GM12891 (cell line): ENCODE data around the gene PLEKHG2.

Experiments
- DNase-seq: peaks from one replicate; pipeline ENCODE4 v3.0.0; 2011; ENCODE audit warnings: low spot score; ENCODE audit not compliant: insufficient read length
- FAIRE-seq: peaks from 2 replicates; lab custom pipeline; 2011; peaks lifted over from hg19 to GRCh38; lab: Jason Lieb, UNC
- PAX5 ChIP-seq: IDR thresholded peaks from 2 replicates; pipeline ENCODE4 v1.6.1; 2011; ENCODE audit warnings: low read length, moderate library complexity, mild to moderate bottlenecking; ENCODE audit not compliant: insufficient read depth, severe bottlenecking
- POLR2A ChIP-seq: IDR thresholded peaks from 2 replicates; pipeline ENCODE4 v1.6.1; 2011; ENCODE audit warnings: low read depth, low read length, control low read depth
- POLR2AphosphoS5 ChIP-seq: IDR thresholded peaks from 2 replicates; pipeline ENCODE4 v1.6.1; 2011; ENCODE audit warnings: low read depth, low read length, control low read depth
- POU2F2 ChIP-seq: IDR thresholded peaks from 2 replicates; pipeline ENCODE4 v1.6.1; 2011; ENCODE audit warnings: low read depth, mild to moderate bottlenecking, control low read depth, low read length, moderate library complexity
- SPI1 ChIP-seq: IDR thresholded peaks from 2 replicates; pipeline ENCODE4 v1.6.1; 2011; ENCODE audit warnings: low read depth, low read length, control low read depth
- TAF1 ChIP-seq: IDR thresholded peaks from 2 replicates; pipeline ENCODE4 v1.6.1; 2011; ENCODE audit warnings: low read depth, low read length, control low read depth

The PLEKHG2 gene

DNA sequence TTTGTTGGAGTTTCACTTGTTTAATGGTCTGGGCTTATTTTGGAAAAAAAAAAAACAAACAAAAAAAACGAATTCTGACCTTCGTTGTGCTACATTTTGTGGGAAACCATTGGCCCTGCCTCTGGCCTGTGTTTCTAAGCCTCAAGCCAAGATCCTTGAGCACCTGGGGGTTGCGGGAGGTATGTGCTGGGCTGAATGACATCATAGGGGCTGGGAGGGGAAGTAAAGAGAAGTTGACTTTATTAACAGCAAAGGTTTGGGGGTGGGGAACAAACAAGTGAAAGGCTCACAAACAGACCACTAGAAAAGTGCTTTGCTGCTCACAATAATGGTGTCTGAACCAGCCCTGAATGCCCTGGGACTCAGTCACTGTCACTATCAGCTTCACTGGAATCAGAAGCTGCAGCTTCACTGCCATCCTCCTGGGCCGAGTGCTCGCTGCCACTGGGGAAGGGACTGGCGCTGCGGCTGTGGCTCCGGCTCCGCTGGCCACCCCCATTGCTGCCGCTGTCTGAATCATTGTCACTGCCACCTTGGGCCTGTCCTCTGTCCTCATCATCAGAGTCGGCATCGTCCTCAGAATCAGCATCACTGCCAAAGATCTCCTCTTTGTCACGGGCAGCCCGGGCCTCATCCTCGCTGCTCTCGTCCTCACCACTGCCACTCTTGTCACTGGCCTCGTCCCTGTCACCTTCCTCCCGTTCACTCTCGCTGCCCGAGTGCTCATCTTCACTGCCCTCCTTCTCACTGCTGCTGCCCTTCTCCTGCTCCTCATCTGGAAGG, 26.6 kb upstream of the PLEKHG2 start:
- no peak for FAIRE-seq
- DNase-seq = no peak
- no peak for TF ChIP-seq POLR2A
- TF ChIP-seq TAF1 = no peak
- TF ChIP-seq POLR2AphosphoS5 = no peak
- TF ChIP-seq PAX5 = no peak
- no peak for TF ChIP-seq SPI1
- no peak for TF ChIP-seq POU2F2

DNA sequence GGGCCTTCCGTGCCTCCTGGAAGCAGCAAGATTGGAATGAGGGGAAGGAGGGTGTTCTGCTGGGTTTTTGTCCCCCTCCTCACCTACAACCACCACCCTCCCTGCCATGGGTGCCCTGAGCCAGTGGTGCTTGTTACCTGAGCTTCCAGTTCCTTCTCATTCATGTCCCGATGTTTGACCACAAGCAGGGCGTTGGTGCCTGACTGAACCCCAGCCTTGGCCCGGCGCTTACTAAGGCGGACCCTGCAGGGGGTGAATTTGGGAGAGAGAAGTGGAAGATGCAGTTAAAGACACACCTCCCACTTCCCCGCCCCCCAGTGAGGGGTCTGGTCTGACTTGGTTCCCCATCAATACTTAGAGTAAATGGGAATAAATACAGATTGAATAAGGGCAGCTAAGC, 25.9 kb upstream of the PLEKHG2 start:
- DNase-seq (no peak), FAIRE-seq (no peak)
- TF ChIP-seq PAX5 = no peak
- TF ChIP-seq POLR2A = no peak
- no peak for TF ChIP-seq TAF1
- no peak for TF ChIP-seq POU2F2
- TF ChIP-seq POLR2AphosphoS5 = no peak
- no peak for TF ChIP-seq SPI1

DNA sequence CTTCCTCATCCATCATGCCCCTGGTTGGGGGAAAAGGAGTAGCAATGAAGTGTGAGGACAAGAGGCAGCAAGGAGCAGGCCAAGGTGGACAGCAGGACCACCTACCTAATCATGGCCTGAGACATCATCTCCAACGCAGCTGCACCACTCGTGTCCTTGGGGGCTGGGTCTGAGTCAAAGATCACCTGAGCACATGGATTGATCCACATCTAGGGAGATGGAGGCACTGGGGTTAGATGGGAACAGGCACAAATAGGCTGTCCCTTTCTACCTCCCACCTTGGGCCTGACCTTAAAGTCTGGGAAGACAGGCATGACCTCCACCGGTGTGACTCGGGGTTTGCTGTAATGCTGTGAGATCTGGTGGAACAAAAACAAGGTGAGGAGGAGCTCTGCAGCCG, 23.8 kb upstream of the PLEKHG2 start:
- FAIRE-seq (no peak), DNase-seq (no peak)
- TF ChIP-seq POLR2A = no peak
- no peak for TF ChIP-seq TAF1
- TF ChIP-seq SPI1 = no peak
- TF ChIP-seq POU2F2 = no peak
- no peak for TF ChIP-seq PAX5
- no peak for TF ChIP-seq POLR2AphosphoS5

DNA sequence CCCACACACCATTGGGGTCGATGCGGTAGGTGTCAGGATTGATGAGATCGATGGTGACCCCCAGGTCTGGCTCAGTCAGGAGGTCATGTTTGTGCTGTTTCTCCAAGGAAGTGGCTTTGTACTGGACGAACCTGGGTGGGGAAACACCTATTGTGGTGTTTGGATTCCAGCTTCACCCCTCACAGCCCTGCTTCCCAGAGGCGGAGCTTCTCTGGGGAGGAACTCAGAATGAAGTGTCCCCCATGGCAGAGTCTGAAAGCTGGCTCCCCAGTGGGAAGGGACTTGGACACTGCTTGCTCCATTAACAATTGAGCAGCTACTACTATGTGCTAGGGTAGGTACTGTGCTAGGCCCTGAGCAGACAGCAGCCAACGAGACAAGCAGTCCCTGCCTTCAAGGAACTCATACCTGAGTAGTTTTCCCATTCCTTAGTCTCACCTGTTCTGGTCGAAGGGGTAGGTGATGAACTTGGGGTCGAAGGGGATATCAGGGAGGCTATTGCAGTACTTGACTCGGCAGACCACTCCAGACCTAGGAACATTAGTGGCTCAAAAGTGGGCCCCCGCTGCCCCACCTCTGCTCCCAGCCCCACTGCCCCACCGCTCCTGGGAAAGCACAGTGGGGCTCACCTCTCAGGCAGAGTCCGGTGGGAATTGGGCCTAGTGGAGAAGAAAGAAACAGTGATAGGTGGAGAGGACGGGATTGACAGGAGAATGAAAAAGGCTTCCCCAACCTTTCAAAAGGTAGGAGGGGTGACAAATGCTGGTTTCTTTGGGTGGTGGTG, 22.6 kb upstream of the PLEKHG2 start:
- FAIRE-seq (no peak), DNase-seq (no peak)
- TF ChIP-seq TAF1 (no peak), POLR2AphosphoS5 (no peak), POLR2A (no peak), PAX5 (no peak)

DNA sequence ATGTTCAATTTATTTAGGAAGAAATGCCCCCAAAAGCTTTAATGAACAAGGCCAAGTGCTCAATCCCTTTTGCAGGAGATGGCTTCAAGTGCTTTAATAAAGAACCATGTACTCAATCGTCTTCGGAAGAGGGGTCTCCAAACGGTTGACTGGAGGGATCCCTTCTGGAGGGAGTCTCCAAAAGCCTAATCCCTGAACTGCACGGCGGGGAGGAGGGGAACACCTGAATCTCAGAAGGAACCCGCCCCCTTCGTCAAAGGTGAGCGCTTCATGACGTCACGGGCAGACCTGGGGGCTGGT, 22.1 kb upstream of the PLEKHG2 start:
- TF ChIP-seq TAF1 = no peak
- TF ChIP-seq POLR2A = no peak
- no peak for TF ChIP-seq POLR2AphosphoS5
- no peak for TF ChIP-seq POU2F2
- no peak for TF ChIP-seq SPI1
- no peak for TF ChIP-seq PAX5
- DNase-seq (no peak), FAIRE-seq (no peak)

DNA sequence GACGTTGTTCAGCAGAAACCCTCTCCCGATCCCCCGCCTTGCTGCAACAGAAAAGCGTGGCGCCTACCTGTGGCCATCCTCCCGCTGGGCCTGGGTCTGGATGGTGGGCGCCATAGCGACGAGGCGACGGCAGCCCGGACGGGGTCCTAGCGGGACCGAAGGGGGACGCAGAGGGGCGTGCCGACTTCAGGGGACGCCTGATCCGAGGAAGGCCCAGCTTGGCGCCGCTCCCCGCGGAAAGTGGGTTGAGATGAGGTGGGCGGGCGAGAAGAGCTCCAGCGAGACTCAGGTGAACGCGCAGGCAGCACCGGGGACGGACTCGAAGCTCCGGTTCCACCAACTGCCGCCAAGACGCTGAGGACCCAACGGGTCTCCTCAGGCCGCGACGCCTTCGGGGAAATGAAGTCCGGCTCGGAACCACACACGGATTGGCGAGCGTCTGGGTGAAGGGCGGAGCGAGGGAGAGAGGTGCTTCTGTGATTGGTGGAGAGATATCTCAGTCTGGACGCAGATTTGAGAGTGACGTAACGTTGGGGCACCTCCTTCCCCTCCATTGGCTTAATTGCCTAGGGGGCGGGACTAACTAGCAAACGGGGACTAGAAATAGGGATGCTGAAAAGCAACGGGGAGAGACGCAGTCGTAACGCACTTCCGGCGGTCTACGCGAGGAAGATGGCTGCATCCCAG, 21.6 kb upstream of the PLEKHG2 start, which contains the start of the genes MED29 and PAF1:
MED29 (plus strand) TSS at position 628 of the 687 bp plus-strand sequence; CDS start at position 673, 45 bp downstream.
PAF1 (minus strand) TSS at position 356 of the 687 bp plus-strand sequence; CDS start at position 114, 242 bp downstream.
- TF ChIP-seq POU2F2 (peak; percentile 70; the same call in 1 of the 2 replicates), POLR2A (peak; percentile 98), TAF1 (peak; percentile 98), POLR2AphosphoS5 (peak; percentile 94), PAX5 (no peak), SPI1 (peak; percentile 26; the same call in 1 of the 2 replicates)
- FAIRE-seq = peak; percentile 100

DNA sequence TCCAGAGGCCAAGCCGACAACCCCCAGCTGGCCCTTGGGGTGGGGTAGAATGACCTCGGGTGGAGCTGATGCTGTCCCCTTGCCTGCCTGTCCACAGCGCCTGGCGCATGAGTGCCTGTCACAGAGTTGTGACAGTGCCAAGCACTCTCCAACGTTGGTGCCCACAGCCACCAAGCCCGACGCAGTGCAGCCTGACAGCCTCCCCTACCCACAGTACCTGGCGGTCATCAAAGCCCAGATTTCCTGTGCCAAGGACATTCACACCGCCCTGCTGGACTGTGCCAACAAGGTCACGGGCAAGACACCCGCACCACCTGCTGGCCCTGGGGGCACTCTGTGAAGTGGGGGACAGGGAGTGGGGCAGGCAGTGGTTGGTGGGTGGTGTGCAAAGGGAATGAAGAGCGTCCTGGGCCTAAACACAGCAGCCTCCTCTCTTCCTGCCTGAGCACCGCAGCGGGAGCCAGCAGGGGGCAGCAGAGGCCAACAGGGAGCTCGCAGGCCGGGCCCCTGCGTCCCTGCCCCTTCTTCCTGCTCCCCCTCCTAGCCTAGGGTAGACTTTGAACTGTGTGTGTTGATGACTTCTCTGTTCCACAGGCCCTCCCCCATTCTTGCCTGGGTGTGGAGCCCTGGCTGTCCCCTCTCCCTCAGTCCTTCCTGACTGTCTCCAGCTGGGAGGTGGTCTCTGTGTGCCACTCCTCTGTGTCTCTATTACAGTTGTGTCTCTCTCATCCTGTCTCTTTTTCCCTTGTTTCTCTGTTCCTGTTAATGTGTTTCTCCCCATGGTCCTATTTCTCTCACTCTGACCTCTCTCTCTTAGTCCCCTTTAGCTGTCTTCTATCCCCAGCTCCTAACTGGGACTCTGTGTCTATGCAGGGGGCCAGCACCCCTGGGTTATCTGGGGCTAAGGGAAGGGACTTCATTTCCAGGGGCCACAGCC, 14.8 kb upstream of the PLEKHG2 start:
- DNase-seq (peak; percentile 87), FAIRE-seq (peak; percentile 80)
- TF ChIP-seq POLR2AphosphoS5 (0 out of 2 replicates have a peak, but pooled peaks have one; percentile 63), POLR2A (no peak), SPI1 (no peak)

More for the DNA sequence above, 21.6 kb upstream of the PLEKHG2 start, which contains the start of the genes MED29 and PAF1:
- peak; percentile 98 for DNase-seq

DNA sequence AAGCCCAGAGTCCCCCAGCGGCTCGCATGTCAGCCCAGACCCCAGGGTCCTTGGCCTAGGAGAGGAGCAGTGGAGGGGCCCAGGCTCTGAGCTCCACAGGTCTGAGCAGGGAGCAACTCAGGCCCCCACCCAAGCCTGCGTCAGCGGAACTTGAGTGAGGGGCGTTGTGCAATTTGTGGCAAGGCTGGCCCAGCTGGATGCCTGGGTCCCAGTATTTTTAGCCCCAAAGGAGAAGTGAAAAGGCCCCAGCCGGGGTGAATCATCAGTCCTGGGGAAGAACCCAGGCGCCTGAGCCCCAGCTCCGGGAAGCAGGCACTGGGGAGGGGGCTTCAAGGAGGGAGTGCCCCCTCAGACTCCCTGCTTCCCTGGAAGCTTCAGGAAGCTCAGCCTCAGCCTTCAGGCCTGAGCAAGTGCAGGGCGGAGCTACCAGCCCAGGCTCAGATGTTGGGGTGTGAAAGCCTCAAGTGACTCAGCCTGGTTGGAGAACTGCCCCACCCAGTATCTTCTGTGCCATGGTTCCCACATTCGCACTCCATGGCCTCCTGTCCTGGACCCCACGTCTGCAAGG, 14.1 kb upstream of the PLEKHG2 start:
- no peak for DNase-seq
- peak; percentile 38 for FAIRE-seq
- TF ChIP-seq TAF1 (no peak), POLR2AphosphoS5 (peak; percentile 26; the same call in 1 of the 2 replicates), SPI1 (peak; percentile 83), PAX5 (no peak)
